Measurements from ENCODE around the gene TNNI3.

TNNI3 gene

GRCh38 chr19:55116232-55116858 lies 41.2 kb downstream of the TNNI3 start:
- H3K27ac ChIP-seq: peak overlapping the region; percentile 80
- ChIA-PET CTCF (interaction anchor here (0.7 to 1.5 kb wide), 2 partner anchors 27 to 588 kb away, joined by 3 to 4 read pairs; no protein-coding TSS in a partner anchor), POLR2A (ENCODE audit: low non-redundant PET) (interaction anchor here (0.6 kb wide), 1 partner anchor 36 kb away, joined by 3 read pairs; no protein-coding TSS in a partner anchor)
- TF ChIP-seq CTCF (conservative IDR thresholded peaks at IDR 0.05; ENCODE audit: low read depth): no peak
- DNase-seq (ENCODE audit: low spot score): peak; percentile 57

- POLR2A ChIA-PET (ENCODE audit: low non-redundant PET): no interaction called here
- CTCF ChIA-PET: interaction anchor here (1.0 to 1.5 kb wide), 2 partner anchors 26 to 27 kb away, joined by 4 to 8 read pairs; no protein-coding TSS in a partner anchor
- DNase-seq (ENCODE audit: low spot score): no peak
Measured at GRCh38 chr19:55115446-55116065, 42.0 kb downstream of the TNNI3 start.

GRCh38 chr19:55114566-55115145 lies 42.9 kb downstream of the TNNI3 start:
- ChIA-PET CTCF (interaction anchor here (1.0 to 1.5 kb wide), 2 partner anchors 26 to 27 kb away, joined by 4 to 8 read pairs; no protein-coding TSS in a partner anchor), POLR2A (ENCODE audit: low non-redundant PET) (no interaction called here)
- TF ChIP-seq CTCF (conservative IDR thresholded peaks at IDR 0.05; ENCODE audit: low read depth): no peak
- H3K27ac ChIP-seq: peak overlapping the region; percentile 80
- no peak for DNase-seq (ENCODE audit: low spot score)

More at GRCh38 chr19:55115446-55116065, 42.0 kb downstream of the TNNI3 start:
- TF ChIP-seq CTCF (conservative IDR thresholded peaks at IDR 0.05; ENCODE audit: low read depth): no peak
- H3K27ac ChIP-seq: peak overlapping the region; percentile 80

GRCh38 chr19:55113570-55114039 lies 43.9 kb downstream of the TNNI3 start:
- TF ChIP-seq CTCF (conservative IDR thresholded peaks at IDR 0.05; ENCODE audit: low read depth): no peak
- POLR2A ChIA-PET (ENCODE audit: low non-redundant PET): no interaction called here
- H3K27ac ChIP-seq: peak overlapping the region; percentile 80
- CTCF ChIA-PET: no interaction called here
- DNase-seq (ENCODE audit: low spot score): peak; percentile 34

GRCh38 chr19:55112777-55113569 lies 44.6 kb downstream of the TNNI3 start:
- TF ChIP-seq CTCF (conservative IDR thresholded peaks at IDR 0.05; ENCODE audit: low read depth): no peak
- ChIA-PET POLR2A (ENCODE audit: low non-redundant PET) (no interaction called here), CTCF (no interaction called here)
- DNase-seq (ENCODE audit: low spot score): no peak
- H3K27ac ChIP-seq: peak overlapping the region; percentile 80

- H3K27ac ChIP-seq: no peak overlapping the region
- TF ChIP-seq CTCF (conservative IDR thresholded peaks at IDR 0.05; ENCODE audit: low read depth): no peak
- ChIA-PET POLR2A (ENCODE audit: low non-redundant PET) (no interaction called here), CTCF (interaction anchor here (0.7 kb wide), 1 partner anchor 21 kb away, joined by 3 read pairs; no protein-coding TSS in a partner anchor)
- no peak for DNase-seq (ENCODE audit: low spot score)
Measured at GRCh38 chr19:55112246-55112776, 45.2 kb downstream of the TNNI3 start.

Data from RWPE1 (cell line).